Measurements from ENCODE around the gene MACROD1. TPM values are rescaled to one million over a fixed set of nuclear protein-coding genes. Genes with fewer than 3 reads are reported as not detected.

The MACROD1 gene
- total and polyA plus RNA-seq, 7 donors = 14.2 to 33.9 (median 23.3) TPM

DNA sequence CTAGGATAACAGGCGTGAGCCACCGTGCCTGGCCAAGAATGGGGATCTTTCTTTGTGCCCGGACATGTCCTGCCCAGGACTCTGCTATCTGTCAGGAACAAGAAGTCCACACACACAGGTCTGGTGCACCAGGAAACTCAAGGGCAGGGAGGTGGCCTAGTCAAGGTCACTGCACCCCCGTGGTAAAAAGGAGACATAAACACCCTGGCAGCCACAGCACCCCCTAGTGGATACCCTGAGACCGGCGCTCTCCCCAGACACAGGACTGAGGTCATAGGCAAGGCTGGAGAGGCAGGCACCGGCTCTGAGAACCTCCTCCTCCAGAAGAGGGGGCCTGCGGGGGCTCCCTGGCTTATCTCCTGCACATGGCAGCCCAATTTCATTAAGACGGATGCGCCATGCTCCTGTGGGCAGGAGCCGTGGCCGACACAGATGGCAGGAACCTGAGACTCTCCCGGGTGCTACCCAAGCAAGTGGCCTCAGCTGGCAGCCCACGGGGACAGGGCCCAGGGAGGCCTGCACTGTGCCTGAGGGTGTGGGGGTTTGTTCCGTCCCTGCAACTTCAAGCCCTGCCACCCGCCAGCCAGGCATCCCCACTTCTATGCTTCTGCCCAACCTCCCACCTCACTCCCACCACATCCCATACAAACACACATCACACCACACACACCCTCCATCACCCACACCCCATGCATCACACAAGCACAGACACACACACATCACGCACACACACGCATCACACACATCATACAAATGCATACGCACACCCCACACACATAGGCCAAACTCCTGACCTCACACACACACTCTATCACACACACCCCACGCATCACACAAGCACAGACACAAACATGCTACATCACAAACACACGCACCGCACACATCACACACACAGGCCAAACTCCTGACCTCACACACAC lies 19.6 kb downstream of the MACROD1 start:
- intact Hi-C loops (cut with DNase I) = no loop called here
- 75 to 76% methylated on average over 22 of the region's 22 CpGs for WGBS, 2 donors
- peak overlapping the region in 2 of 4 donors; percentile 76 to 80 for H3K27ac ChIP-seq
- no peak overlapping the region for H3K4me3 ChIP-seq
- no peaks in the 10 kb centered on the region for H3K9me3 ChIP-seq
- H3K36me3 ChIP-seq = no peaks in the 10 kb centered on the region
- H3K4me1 ChIP-seq = peaks cover 2 to 64% (median 37%) of the 10 kb centered on the region in 4 donors
- TF ChIP-seq, protein P1, sequence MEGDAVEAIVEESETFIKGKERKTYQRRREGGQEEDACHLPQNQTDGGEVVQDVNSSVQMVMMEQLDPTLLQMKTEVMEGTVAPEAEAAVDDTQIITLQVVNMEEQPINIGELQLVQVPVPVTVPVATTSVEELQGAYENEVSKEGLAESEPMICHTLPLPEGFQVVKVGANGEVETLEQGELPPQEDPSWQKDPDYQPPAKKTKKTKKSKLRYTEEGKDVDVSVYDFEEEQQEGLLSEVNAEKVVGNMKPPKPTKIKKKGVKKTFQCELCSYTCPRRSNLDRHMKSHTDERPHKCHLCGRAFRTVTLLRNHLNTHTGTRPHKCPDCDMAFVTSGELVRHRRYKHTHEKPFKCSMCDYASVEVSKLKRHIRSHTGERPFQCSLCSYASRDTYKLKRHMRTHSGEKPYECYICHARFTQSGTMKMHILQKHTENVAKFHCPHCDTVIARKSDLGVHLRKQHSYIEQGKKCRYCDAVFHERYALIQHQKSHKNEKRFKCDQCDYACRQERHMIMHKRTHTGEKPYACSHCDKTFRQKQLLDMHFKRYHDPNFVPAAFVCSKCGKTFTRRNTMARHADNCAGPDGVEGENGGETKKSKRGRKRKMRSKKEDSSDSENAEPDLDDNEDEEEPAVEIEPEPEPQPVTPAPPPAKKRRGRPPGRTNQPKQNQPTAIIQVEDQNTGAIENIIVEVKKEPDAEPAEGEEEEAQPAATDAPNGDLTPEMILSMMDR (IDR thresholded peaks at IDR 0.05) = peak in 3 of 4 experiments; percentile 26 to 46 (median 42)
- no peak for TF ChIP-seq POLR2A (IDR thresholded peaks at IDR 0.05)
- TF ChIP-seq POLR2AphosphoS5 (IDR thresholded peaks at IDR 0.05) = no peak
- TF ChIP-seq EP300 (IDR thresholded peaks at IDR 0.05) = no peak
- no peak for DNase-seq
- H3K27me3 ChIP-seq = no peaks in the 10 kb centered on the region

DNA sequence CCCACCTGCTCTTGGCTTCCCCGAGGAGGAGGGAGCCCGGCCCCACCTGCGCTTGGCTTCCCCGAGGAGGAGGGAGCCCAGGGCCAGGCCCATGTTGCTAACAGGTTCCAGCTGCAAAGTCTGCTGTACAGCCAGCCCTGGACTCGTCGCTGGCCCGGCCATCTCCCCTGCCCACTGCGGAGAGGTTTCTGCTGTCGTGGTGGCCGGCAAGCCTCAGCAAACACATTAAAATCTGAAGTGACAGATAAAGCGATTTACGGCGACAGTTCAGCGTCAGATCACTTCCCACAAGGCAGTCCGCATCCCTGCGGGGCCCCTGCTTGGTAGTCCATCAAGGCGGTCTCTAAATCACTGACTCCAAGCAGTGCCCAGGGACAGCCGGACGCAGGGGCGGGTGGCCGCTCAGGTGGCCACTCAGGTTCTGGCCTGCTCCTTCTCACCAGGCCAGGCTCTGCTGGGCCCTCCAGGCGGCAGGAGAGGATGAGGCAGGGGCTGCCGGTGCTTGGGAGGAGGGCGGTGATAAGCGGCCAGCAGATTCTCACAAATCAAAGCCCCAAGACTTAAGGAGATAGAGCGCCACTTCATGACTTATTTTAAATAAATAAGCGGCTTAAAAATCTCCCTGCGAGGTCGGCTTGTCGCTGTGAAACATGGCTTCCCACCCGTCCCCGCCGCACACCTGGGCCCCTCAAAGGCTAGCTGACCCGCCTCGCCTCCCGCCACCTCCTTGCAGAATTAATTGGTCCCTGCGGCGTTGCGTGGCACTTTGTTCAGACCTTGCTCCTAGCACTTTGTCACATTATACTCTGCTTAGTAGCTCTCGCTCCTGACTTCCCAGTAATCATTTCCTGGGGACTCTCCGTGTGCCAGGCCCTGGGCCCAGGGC lies 21.1 kb downstream of the MACROD1 start:
- no peak for DNase-seq
- 93 to 94% methylated on average over 41 of the region's 41 CpGs for WGBS, 2 donors
- no peak for TF ChIP-seq POLR2A (IDR thresholded peaks at IDR 0.05)
- TF ChIP-seq POLR2AphosphoS5 (IDR thresholded peaks at IDR 0.05) = no peak
- TF ChIP-seq EP300 (IDR thresholded peaks at IDR 0.05) = no peak
- TF ChIP-seq, protein P1 (IDR thresholded peaks at IDR 0.05) = no peak
- intact Hi-C loops (cut with DNase I) = no loop called here
- Histone ChIP-seq H3K9me3 (no peaks in the 10 kb centered on the region), H3K27me3 (no peaks in the 10 kb centered on the region), H3K4me3 (no peak overlapping the region), H3K27ac (peak overlapping the region in 2 of 4 donors; percentile 28 to 49), H3K36me3 (no peaks in the 10 kb centered on the region), H3K4me1 (peaks cover 2 to 68% (median 41%) of the 10 kb centered on the region in 4 donors)

DNA sequence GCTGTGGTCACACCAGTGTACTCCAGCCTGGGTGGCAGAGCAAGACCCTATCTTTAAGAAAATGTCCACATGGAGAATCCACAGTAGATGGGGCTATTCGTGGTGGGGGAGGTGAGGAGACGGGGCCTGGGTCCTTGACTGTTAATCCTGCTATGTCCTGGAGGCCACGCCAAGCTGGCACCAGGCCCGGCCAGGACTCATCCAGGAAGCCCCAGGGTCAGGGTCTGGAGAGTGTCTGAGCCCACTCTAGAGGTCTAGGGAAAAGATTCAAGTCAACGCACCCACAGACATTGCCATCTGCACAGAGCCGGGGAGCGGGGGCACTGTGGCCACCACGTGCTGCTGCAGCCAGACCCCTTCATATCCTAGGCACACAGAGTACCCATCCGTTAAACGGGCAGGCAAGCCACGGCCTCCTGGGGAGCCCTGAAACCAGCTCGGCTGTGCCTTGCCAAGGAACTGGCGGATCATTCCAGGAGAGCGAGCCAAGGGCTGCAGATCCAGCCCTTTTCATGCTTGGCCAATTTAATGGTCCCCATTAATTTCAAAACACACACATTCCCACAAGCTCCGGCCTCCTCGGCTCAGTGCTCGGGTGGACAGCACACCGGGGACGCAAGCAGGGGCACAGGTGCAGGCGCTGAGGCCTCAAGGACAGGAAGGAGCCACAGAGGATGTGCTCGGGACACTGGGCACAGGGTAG lies 24.7 kb downstream of the MACROD1 start:
- Histone ChIP-seq H3K36me3 (no peaks in the 10 kb centered on the region), H3K4me1 (peaks cover 0 to 55% (median 27%) of the 10 kb centered on the region in 4 donors), H3K27ac (peak overlapping the region in 3 of 4 donors; percentile 62 to 77 (median 67)), H3K9me3 (no peaks in the 10 kb centered on the region), H3K27me3 (no peaks in the 10 kb centered on the region), H3K4me3 (no peak overlapping the region)
- peak; percentile 85 for DNase-seq
- 88 to 89% methylated on average over 21 of the region's 21 CpGs for WGBS, 2 donors
- intact Hi-C loops (cut with DNase I) = no loop called here
- no peak for TF ChIP-seq EP300 (IDR thresholded peaks at IDR 0.05)
- peak in 2 of 4 donors; percentile 23 to 31 for TF ChIP-seq POLR2AphosphoS5 (IDR thresholded peaks at IDR 0.05)

DNA sequence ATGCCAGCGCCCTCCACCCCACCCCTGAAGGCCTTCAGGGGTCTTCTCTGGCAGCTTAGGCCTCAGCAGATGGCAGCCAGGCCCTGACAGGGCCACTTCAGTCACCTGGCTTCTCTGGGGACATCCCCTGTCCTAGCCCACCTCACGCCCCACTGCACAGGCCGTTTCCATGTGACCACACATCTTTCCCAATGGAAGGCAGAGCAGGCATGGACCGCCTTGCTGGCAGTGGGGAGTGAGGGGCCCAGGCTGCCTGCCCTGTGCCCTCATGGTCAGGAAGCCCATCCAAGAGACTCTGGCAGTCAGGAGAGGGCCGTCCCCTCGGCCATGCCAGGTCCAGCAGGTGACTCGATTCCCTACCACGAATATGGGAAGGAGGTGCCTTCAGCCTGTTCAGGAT lies 25.8 kb downstream of the MACROD1 start:
- H3K9me3 ChIP-seq = no peaks in the 10 kb centered on the region
- peaks cover 0 to 44% (median 27%) of the 10 kb centered on the region in 4 donors for H3K4me1 ChIP-seq
- 93 to 96% methylated on average over 8 of the region's 8 CpGs for WGBS, 2 donors
- H3K27ac ChIP-seq = peak overlapping the region in 3 of 4 donors; percentile 62 to 77 (median 67)
- no peaks in the 10 kb centered on the region for H3K36me3 ChIP-seq
- H3K4me3 ChIP-seq = no peak overlapping the region
- no peaks in the 10 kb centered on the region for H3K27me3 ChIP-seq
- intact Hi-C loops (cut with DNase I) = no loop called here
- TF ChIP-seq POLR2A (IDR thresholded peaks at IDR 0.05) = no peak
- TF ChIP-seq, protein P1 (IDR thresholded peaks at IDR 0.05) = no peak
- TF ChIP-seq POLR2AphosphoS5 (IDR thresholded peaks at IDR 0.05) = no peak
- no peak for TF ChIP-seq EP300 (IDR thresholded peaks at IDR 0.05)
- no peak for DNase-seq
